Activated CD4-positive, CD25-positive, alpha-beta regulatory T cell treated with anti-CD3 and anti-CD28 coated beads, Interleukin-2, amount 50 U/mL, for 24 hours (primary cell): ENCODE measurements around the gene TIMP4.

Experiments
- ATAC-seq, 2 donors: fragments of 150-1000 bp; cut with Tn5 transposase; one replicate each; pipeline ENCODE4 v1.10.0; 2021; ENCODE audit warnings: mild to moderate bottlenecking in 1 of 2, moderate library complexity in 1 of 2

Gene TIMP4

GRCh38 chr3:12185172-12185710 is 26.5 kb upstream of the TIMP4 start:
- ATAC-seq: no peak

- ATAC-seq: no peak
These were observed 25.8 kb upstream of the TIMP4 start for GRCh38 chr3:12184541-12184940.

GRCh38 chr3:12182687-12183441 is 24.2 kb upstream of the TIMP4 start:
- ATAC-seq: no peak

- ATAC-seq: no peak
These were observed 23.1 kb upstream of the TIMP4 start for GRCh38 chr3:12181806-12182205.

- no peak for ATAC-seq
These were observed 22.6 kb upstream of the TIMP4 start for GRCh38 chr3:12181301-12181700.

- no peak for ATAC-seq
These were observed 21.9 kb upstream of the TIMP4 start for GRCh38 chr3:12180631-12181030.

- ATAC-seq: no peak
These were observed 21.5 kb upstream of the TIMP4 start for GRCh38 chr3:12180218-12180617.

GRCh38 chr3:12179441-12179840 is 20.7 kb upstream of the TIMP4 start:
- peak; percentile 56 to 79 for ATAC-seq

GRCh38 chr3:12178091-12178820 is 19.5 kb upstream of the TIMP4 start:
- ATAC-seq: no peak

GRCh38 chr3:12177126-12177525 is 18.4 kb upstream of the TIMP4 start:
- no peak for ATAC-seq

- no peak for ATAC-seq
These were observed 17.2 kb upstream of the TIMP4 start for GRCh38 chr3:12175844-12176453.

- ATAC-seq: no peak
These were observed 16.5 kb upstream of the TIMP4 start for GRCh38 chr3:12175137-12175593.

- ATAC-seq: no peak
These were observed 11.5 kb upstream of the TIMP4 start for GRCh38 chr3:12170207-12170606.

- no peak for ATAC-seq
These were observed 7.2 kb upstream of the TIMP4 start for GRCh38 chr3:12165909-12166308.

- ATAC-seq: no peak
These were observed 502 bp upstream of the TIMP4 start for GRCh38 chr3:12159227-12159601.

GRCh38 chr3:12157026-12157425 is 1.7 kb downstream of the TIMP4 start:
- no peak for ATAC-seq

- no peak for ATAC-seq
These were observed 2.9 kb downstream of the TIMP4 start for GRCh38 chr3:12155828-12156227.

- ATAC-seq: no peak
These were observed 3.4 kb downstream of the TIMP4 start for GRCh38 chr3:12155264-12155663.

- ATAC-seq: no peak
These were observed 4.6 kb downstream of the TIMP4 start for GRCh38 chr3:12154151-12154550.

- ATAC-seq: no peak
These were observed 8.6 kb downstream of the TIMP4 start for GRCh38 chr3:12150112-12150511.

- no peak for ATAC-seq
These were observed 9.7 kb downstream of the TIMP4 start for GRCh38 chr3:12149029-12149428.

GRCh38 chr3:12148183-12148940 is 10.3 kb downstream of the TIMP4 start:
- ATAC-seq: no peak
